Chondrocyte (in vitro differentiated cells): ENCODE measurements around the gene GUCA2A. TPM values are rescaled to one million over a fixed set of nuclear protein-coding genes. Genes with fewer than 3 reads are reported as not detected.

ENCODE experiments used
- DNase-seq: peaks from one replicate; pipeline ENCODE4 v3.0.0; 2021; ENCODE audit warnings: mixed read lengths, low spot score
- H3K27ac Mint-ChIP-seq: one replicate; pipeline ENCODE4 v1.8.0; 2021; ENCODE audit warnings: mild to moderate bottlenecking, moderate library complexity, mixed read lengths; ENCODE audit not compliant: unreplicated experiment
- H3K27me3 Mint-ChIP-seq: 2 replicates; pipeline ENCODE4 v1.8.0; 2021; ENCODE audit warnings: low read depth, mixed read lengths
- H3K36me3 Mint-ChIP-seq: 2 replicates; pipeline ENCODE4 v1.8.0; 2021; ENCODE audit warnings: low read depth, mixed read lengths
- H3K4me1 Mint-ChIP-seq: 2 replicates; pipeline ENCODE4 v1.8.0; 2021; ENCODE audit warnings: low read depth, mild to moderate bottlenecking, mixed read lengths
- H3K4me3 Mint-ChIP-seq: one replicate; pipeline ENCODE4 v1.8.0; 2021; ENCODE audit warnings: mild to moderate bottlenecking, moderate library complexity, mixed read lengths; ENCODE audit not compliant: unreplicated experiment
- H3K9me3 Mint-ChIP-seq: 2 replicates; pipeline ENCODE4 v1.8.0; 2021; ENCODE audit warnings: low read depth, mixed read lengths
- CTCF ChIP-seq: fragments of 200-600 bp; sonication (generic); IDR thresholded peaks from 2 replicates; pipeline ENCODE4 v1.5.0; 2021; ENCODE audit warnings: antibody characterized with exemption, mild to moderate bottlenecking, moderate library complexity
- total RNA-seq: library from RNA; stranded (reverse); gene quantifications from 3 replicates; pipeline ENCODE4 v1.2.1, GENCODE V29; 2021

The GUCA2A gene
- total RNA-seq, 1 donor from 2014 or later: not detected

GRCh38 chr1:42191319-42191718, 26.8 kb upstream of the GUCA2A start:
- no peak for TF ChIP-seq CTCF
- Mint-ChIP-seq H3K27ac (no peak overlapping the region), H3K4me1 (peaks cover 3% of the 10 kb centered on the region), H3K9me3 (no peaks in the 10 kb centered on the region), H3K36me3 (peaks cover 13% of the 10 kb centered on the region), H3K4me3 (no peak overlapping the region), H3K27me3 (no peaks in the 10 kb centered on the region)
- DNase-seq: no peak

DNA sequence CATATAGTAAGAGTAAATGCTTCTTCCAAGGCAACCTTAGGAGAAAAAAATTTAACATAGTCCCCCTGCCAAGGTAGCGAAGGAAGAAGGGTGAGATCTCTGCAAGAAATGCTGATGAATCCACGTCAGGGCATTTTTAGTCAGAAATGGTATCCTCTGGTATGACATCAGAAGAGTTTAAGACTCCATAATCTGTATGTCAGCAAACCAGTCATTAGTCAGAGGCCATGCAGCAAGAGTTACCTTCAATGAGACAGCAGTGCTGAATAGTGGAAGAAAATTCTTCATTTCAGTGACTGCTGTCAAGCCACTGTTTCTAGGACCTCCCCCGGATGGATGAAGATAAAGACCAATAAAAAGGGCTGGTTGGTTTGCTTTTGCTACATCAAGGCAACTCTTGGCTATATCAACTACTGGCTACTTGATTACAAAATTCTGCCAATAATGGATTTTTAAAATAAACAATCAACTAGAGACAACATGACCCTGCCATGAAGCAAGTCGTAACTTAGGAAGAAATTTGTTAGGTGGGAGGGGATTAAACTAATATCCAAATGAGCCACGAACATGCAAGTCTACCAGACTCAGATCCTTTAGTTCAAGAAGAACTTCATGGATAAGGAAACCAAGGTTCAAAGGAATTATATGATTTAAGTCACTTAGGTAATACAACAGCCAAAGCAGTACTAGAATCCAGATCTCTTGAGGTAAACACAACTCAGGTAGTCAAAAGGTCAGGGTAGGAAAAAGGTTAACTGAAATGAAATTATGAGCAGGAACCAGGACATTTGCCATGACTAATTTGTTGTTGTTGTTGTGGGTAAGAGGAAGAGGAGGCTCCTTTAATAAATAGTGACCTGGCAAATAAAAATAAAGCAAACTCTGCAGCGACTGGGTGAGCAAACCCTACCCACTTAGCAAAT, 25.6 kb upstream of the GUCA2A start:
- no peak overlapping the region for H3K27ac Mint-ChIP-seq
- no peak for DNase-seq
- TF ChIP-seq CTCF: no peak
- H3K36me3 Mint-ChIP-seq: peaks cover 16% of the 10 kb centered on the region
- H3K9me3 Mint-ChIP-seq: no peaks in the 10 kb centered on the region
- H3K4me1 Mint-ChIP-seq: peaks cover 12% of the 10 kb centered on the region
- no peak overlapping the region for H3K4me3 Mint-ChIP-seq
- no peaks in the 10 kb centered on the region for H3K27me3 Mint-ChIP-seq

GRCh38 chr1:42186152-42186551, 21.6 kb upstream of the GUCA2A start:
- Mint-ChIP-seq H3K27ac (peak overlapping the region; percentile 53), H3K4me1 (peaks cover 12% of the 10 kb centered on the region), H3K4me3 (no peak overlapping the region), H3K36me3 (peaks cover 20% of the 10 kb centered on the region), H3K9me3 (no peaks in the 10 kb centered on the region), H3K27me3 (no peaks in the 10 kb centered on the region)
- no peak for DNase-seq
- TF ChIP-seq CTCF: no peak

DNA sequence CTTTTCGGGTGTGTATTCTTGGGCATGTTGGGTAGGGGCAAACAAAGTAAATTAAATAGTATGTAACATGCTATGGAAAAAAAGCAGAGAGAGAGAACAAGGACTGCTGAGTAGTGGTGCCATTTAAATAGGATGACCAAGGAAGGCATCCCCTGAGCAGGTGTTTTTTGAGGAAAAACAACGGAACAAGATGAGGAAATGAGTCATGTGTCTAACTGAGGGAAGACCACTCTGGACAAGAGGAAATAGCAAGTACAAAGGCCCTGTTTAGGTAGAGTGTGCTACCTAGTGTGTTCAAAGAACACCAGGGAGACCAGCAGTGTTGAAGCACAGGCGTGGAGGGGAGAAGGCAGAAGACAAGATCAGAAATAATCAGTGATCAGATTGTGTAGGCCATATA, 20.1 kb upstream of the GUCA2A start:
- Mint-ChIP-seq H3K4me3 (no peak overlapping the region), H3K4me1 (peaks cover 19% of the 10 kb centered on the region), H3K36me3 (peaks cover 15% of the 10 kb centered on the region), H3K27me3 (no peaks in the 10 kb centered on the region), H3K27ac (no peak overlapping the region), H3K9me3 (no peaks in the 10 kb centered on the region)
- TF ChIP-seq CTCF: no peak
- no peak for DNase-seq

DNA sequence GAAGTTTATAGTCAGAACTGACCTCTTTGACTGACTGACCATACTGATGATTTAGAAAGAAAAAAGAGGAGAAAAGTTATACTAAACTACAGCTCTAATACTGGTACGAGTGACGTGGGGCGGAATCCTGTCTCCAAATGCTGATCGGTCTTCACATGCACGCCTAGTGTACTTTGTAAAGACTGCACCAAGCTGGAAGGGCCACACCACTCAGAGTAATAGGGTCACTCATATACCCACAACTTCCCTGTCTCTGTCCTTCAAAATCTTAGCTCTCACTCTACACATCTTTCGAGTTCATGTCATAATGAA, 19.4 kb upstream of the GUCA2A start:
- no peak overlapping the region for H3K4me3 Mint-ChIP-seq
- H3K27ac Mint-ChIP-seq: no peak overlapping the region
- H3K27me3 Mint-ChIP-seq: no peaks in the 10 kb centered on the region
- peaks cover 26% of the 10 kb centered on the region for H3K4me1 Mint-ChIP-seq
- no peak for DNase-seq
- H3K36me3 Mint-ChIP-seq: peaks cover 15% of the 10 kb centered on the region
- H3K9me3 Mint-ChIP-seq: no peaks in the 10 kb centered on the region
- no peak for TF ChIP-seq CTCF
